ENCODE data around the gene PLCB2.

PLCB2 gene

DNA sequence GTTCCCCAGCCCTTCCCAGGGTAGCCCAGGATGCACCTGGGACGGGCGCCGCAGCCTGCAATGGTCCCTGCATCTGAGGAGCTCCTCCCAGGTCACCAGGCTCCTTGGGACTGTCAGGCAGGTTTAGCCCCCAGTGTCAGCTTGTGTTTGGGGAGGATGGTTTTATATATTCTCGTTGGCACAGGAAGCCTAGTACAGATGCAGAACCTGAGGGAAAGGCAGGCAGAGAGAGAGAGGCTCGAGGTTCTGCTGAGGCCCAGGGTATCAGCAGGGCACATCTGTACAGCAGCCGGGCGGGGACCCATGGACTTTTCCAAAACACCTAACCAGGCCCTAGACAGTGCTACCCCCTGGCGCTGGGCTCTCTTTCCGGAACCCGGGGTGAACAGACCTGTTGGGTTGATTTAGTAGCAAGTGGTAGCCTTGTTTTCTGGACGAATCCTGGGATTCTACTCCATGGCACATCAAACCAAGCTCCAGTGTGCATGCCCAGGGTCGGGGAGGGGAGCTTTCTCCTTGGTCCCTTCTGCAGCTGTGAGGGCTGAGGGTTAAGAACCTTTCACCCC lies 60.2 kb downstream of the PLCB2 start:
- no peak for DNase-seq

DNA sequence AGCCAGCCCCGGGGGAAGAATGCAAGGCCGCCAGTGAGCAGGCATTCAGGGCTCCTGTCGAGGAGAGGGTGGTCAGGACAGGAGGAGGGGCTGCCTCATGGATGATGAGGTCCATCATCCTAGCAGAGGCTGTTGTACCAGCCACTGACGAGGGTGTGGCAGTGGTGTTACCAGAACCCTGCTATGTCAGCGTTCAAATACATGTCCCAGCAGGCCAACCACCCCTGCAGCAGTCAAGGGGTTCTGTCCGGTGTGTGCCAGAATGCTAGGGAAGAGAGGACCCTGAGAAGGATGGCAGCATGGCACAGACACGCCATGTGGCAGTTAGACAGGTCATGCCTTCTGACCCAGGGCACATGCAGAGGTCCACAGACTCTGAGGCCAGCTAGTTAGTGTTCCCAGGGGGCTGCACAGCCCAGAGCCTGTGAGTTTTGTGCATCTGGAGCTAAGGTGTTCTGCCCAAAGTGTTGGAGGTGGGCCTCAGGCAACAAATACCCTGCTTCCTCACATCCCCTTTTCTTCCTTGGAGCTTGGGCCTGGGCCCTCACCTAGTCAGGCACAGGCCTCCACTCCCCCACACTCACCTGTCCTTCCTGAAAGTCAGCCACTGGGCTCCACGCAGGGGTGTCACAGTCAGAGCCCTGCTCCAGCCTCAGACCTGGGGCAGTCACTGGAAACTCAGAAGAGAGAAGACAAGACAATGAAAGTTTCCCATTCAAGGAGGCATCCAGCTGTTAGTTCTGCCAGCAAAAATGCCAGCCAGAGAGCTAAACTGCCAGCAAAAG lies 61.0 kb downstream of the PLCB2 start:
- no peak for DNase-seq

DNA sequence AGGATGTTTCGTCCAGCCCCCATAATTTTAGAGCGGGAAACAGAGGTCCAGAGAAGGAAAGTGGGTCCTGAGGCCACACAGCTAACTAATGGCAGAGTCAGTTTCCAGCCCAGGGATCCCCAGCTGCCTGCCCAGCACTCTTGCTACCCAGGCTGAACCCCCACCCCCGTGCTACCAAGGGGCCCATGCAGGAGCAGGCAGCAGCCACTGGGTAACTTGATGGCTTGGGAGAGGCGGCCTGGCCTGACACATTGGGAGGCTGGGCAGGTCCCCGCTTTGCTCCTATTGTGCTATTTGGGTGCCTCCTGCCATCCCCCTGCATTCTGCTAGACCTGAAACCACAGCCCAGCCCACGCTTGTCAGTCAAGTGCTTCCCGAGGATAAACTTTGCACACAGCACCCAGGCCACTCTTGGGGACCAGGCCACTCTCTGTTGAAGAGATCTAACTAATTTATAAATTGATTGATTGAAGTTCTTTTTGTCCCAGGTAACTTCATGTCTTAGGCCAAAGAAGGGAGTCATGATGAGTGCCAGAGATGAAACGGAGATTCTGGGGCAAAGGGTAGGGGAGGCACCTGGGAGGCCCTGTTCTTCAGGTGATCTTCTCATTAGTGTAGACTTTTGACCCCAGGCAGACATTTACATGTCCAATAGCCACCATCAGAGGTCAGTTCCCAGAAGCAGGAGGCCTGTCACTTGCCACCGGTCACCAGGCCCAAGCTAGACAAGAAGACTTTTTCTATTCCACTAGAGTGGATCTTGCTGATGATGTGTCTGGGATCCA lies 61.9 kb downstream of the PLCB2 start:
- DNase-seq: no peak

DNA sequence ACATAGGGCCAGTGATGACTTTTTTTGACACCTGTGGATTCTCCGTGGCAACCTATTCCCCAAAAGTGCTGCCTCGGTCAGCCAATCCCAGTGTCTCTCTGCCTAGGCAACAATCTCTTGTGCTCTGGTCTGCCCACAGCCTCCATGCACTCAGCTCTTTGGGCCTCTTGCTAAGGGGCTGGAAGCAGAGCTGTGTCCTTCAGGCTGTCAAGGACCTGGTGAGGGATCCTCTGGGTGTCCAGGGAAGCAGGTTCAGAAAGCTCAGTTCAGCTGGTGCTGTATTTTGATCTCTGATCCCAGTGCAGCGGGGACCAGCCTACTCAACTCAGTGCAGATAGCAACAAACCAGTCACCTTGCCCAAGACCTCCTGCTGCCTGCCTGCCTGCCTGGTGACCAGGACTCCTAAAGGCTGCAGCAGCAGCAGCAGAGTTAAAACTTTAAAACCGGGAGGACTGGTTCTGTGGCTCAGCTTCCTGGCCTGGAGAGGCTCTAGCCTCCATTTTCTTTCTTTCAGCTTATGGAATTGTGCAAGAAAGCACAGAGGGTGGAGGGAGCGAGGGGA lies 62.7 kb downstream of the PLCB2 start:
- no peak for DNase-seq

DNA sequence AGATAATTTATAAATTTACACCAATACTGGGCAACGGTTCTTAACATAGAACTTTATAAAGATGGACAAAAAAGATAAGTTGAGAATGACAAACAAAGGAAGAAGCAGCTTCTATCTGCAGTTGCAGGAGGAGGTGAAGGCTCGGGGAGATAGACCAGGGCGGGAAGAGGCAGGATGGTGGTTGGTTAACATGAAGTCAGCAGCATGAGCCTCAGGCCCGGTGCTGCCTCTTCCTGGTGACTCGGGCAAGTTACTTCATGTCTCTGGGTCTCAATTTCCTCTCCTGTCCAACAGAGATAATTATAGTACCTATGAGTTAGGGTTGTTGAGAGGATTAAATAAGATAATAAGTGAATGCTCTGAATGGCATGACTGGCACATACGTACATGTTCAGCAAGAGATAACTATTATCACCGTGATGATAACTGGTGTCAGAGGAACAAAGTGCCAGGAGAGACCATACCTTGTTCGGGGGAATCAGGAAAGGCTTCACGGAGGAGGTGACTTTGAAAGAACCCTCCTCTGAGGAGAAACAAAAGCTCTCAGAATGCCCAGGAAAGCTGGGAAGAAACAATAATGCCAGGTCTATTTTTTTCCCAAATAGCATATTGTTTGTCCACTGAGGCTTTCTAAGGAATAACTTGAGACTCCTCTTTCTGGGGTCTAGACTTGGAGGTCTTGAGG lies 64.5 kb downstream of the PLCB2 start:
- DNase-seq: no peak

DNA sequence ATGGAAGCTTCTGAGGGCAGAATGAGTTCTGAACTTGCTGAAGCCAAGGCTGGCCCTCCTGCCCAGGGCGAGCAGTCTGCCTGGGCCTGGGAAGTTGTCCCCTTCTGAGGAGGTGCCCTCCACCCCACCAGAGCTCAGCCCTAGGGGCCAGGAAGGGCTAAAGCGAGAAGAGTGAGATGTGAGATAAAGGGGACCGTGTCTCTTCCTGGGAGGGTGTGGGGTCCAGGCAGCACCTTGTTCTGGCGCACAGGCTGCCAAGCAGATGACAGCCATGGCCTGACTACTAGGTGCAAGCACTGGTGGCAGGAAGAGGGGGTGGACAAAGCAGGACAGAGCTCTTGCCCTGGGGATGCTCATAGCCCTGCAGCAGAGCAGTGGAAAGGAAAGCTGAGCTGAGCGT lies 65.1 kb downstream of the PLCB2 start:
- DNase-seq: no peak

DNA sequence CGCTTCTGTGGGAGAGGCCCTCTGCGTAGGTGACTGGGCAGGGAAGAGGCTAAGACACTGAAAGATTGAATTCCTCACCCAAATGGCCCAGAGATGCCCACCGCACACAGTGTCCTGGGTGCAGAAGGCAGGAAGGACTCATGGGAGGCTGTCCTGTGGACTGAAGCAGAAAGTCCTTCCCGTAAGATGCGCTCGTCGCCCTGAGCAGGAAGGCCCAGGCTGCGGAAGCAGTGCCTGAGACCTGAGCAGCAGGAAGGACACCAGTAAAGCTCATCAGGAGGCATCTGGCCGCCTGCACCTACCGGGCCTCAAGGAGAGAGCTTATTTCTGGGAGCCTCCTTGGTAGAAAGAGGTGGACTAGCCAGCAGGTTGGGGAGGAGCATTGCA lies 65.5 kb downstream of the PLCB2 start:
- no peak for DNase-seq

DNA sequence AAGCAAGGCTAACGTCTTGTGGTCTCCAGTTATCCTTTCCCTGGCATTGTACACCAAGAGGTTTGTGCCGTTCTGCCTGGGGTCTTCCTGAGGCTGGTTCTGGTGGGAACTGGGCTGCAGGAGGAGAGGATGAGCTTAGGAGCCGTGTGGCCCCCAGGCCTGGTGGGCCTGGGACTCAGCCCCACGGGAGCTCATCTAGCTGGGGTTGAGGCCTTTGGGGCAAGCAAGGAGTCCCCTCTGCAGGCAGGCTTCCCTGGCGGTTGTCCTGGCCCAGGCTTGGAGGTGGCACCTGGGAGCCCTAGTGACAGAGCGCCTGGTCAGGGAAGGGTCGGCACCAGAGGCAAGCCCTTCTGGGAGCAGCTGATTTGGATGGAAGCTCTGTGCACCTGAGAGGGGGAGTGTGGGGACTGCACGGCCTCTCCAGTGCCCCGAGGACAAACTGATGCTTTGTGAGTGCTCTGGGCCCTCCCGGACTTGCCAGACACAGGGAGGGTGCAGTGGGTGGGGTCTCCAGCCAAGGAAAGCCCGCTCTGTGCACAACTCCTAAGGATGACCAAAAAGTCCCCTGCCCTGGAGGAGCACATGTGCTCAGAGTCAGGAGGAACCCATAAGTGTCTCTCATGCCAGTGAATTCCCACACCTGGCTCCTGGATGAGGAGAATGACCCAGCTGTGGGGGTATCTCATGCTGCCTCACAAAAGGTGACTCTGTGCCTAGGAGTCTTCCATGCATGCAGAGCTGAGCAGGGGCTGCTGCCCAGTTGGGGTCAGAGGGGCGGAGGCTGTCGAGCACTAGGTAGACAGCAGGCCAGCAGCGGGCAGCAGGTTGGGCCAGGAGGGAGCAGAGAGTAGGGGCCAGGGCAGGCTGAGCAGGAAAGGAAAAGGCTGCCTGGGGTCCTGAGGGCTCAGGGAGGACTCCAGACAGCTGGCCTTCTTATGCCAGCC lies 66.2 kb downstream of the PLCB2 start:
- DNase-seq: no peak

DNA sequence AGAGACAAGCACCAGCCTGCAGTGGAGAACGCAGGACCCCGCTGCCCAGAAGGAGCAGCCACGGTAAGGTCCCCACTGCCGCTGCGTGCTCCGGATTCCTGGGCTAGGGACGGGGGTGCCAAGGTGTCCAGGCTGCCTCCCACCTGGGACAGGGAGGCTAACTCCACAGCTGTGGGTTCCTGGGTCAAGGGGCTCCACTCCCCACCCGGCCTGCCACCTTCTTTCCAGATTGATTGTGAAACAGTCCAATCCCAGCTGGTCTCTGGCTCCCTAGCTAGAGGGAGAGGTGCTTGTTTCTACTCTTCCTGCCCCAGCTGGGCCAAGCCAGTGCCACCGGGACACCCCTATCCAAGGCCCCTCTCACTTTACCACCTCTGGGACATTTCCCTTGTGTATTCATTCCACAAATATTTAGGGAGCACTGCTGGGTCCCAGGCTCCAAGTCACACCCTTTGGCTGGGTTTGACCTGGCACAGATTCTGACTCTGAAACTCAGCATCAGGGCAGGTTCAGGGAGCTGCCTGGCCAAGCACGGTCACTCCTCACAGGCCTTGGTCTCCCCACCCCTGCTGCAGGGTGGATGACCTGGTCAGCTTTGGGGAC lies 67.0 kb downstream of the PLCB2 start:
- no peak for DNase-seq

DNA sequence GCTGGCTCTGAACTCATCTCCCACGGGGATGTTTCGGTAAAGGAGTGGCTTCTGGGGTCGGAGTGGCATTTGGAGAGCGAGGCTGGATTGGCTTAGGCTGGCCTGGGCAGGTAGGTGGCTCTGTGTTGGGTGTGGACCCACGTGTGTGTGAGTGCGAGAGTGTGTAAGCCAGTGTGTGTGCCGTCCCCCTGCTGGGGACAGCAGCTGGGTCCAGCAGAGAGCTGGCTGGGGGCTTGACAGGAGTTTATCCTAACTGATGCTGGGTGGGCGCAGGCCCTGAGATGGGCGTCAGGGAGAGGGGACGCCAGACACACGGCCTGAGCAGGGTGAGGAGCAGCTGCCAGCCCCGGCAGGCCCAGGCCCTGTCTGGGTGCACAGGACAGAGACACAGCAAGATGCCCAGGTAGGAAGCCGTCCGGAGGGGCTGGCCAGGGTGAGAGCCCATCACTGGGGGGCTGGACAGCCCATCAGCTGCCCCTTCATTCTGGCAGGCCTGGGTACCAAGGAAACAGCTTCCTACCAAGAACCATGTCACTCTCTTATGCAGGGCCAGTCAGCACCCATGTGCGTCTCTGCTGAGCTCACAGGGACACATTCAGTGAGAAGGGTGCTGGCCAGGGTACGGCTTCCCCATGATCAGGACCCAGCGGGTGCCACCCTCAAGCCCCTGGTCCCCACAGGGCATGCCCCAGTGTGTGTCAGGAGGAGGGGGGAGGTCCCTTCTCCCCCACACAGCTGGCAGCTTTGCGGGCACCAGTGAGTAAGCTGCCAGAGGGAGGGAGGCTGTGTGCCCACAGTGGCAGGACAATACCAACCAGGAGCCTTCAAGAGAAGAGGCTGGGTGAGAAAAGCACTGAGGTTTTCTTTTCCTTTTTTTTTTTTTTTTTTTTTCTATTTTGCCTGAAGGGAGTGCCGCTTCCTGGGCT lies 67.8 kb downstream of the PLCB2 start:
- no peak for DNase-seq

DNA sequence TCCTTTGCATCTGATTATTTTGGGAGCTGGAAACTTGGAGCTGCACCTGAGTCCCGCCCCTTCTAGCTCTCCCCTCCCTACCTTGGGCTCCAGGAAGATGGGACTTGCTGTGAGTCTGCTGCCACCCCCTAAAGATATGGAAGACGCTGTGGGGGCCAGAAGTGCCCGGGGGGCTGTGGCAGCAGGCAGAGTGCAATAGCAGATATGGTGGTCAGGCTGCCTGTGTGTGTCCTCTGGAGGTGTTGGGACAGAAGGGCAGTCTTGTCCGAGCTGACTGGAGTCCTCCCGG lies 68.4 kb downstream of the PLCB2 start:
- no peak for DNase-seq

DNA sequence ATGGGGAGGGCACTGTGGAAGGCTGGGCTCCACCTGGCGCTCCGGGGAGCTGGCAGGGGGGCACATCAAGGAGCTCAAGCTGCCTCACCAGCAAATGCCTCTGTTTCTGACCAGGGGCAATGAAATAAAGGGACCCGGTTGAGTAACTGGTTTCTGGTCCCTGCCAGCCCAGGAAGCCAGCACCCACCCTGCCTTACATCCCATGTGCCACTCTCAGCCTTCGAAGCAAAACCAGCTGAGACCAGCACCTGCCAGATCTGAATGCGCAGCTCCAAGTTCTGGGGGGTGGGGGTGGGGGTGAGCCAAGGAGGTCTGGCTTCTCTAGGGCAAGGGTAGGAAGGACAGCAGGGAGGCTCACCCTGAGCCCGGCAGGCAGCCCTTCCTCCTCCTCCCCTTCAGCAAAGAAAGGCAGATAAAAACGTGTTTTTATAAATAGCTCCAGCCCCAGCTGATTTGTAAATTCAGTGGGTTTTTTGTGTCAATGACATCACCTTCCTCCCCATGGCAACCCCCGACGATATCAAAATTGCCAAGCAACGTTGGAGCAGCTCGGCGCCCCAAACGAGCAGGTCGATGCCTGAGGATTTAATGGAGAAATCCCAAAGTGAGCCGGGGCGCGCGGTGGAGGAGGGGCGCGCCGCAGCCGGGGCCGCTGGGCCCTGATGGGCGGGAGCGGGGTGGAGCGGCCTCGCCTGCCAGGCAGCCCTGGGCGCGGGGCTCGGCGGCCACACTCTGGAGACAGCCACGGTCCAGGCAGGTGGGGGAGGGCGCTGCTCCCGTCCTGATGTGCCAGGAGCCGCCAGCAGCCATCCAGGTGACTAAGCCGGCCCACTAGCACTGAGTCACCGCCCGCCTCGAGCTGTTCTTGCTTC lies 69.0 kb downstream of the PLCB2 start, which contains the start of gene PAK6:
Gene PAK6 (plus strand): TSS at position 532 of the 872 bp plus-strand sequence. CDS start 25,723 bp downstream, outside the sequence.
- peak; percentile 61 for DNase-seq

All from fibroblast of skin of right biceps (primary cell).